Activated CD4-positive, alpha-beta memory T cell treated with anti-CD3 and anti-CD28 coated beads for 36 hours (primary cell): Measurements from ENCODE around the gene EFNA2. TPM values are rescaled to one million over a fixed set of nuclear protein-coding genes. Genes with fewer than 3 reads are reported as not detected.

Experiments used
- CTCF ChIA-PET: fragments of 350-600 bp; sonication (Branson Sonifier 250); formaldehyde crosslinking; loops from one replicate; lab custom pipeline; 2021; ENCODE audit warnings: antibody characterized with exemption, inconsistent platforms; lab: Charles Lee
- POLR2A ChIA-PET: fragments of 350-600 bp; sonication (Branson Sonifier 250); formaldehyde crosslinking; loops from one replicate; lab custom pipeline; 2021; ENCODE audit warnings: antibody characterized with exemption; lab: Charles Lee
- DNase-seq: peaks from one replicate; pipeline ENCODE4 v3.0.0-alpha.2; 2020
- H3K27ac Mint-ChIP-seq: one replicate; pipeline ENCODE4 v1.8.0; 2021; ENCODE audit warnings: mixed read lengths
- H3K27me3 Mint-ChIP-seq: one replicate; pipeline ENCODE4 v1.8.0; 2021; ENCODE audit warnings: mixed read lengths
- H3K36me3 Mint-ChIP-seq: one replicate; pipeline ENCODE4 v1.8.0; 2021; ENCODE audit warnings: mixed read lengths
- H3K4me1 Mint-ChIP-seq: one replicate; pipeline ENCODE4 v1.8.0; 2021; ENCODE audit warnings: low read depth, mixed read lengths
- H3K4me3 Mint-ChIP-seq: one replicate; pipeline ENCODE4 v1.8.0; 2021; ENCODE audit warnings: mild to moderate bottlenecking, mixed read lengths
- H3K9me3 Mint-ChIP-seq: one replicate; pipeline ENCODE4 v1.8.0; 2021; ENCODE audit warnings: mixed read lengths
- intact Hi-C: fragments of 100-400 bp; cut with micrococcal nuclease; formaldehyde crosslinking; loops from one replicate; pipeline ENCODE4 v1.15.1; 2023
- total RNA-seq, 2 experiments: library from RNA; stranded (reverse); gene quantifications; one replicate each; pipeline ENCODE4 v1.2.3, GENCODE V29; 2021

Gene EFNA2
- not detected for total RNA-seq

GRCh38 chr19:1285737-1286360 lies at the start of gene EFNA2:
Gene EFNA2, plus strand, starts transcription at chr19:1285873. Its CDS starts 296 bp downstream, at chr19:1286169.
- ChIA-PET CTCF (no interaction called here), POLR2A (no interaction called here)
- intact Hi-C loops, result no loop called here
- peaks cover 10% of the 10 kb centered on the region for H3K4me1 Mint-ChIP-seq
- DNase-seq, result no peak
- no peaks in the 10 kb centered on the region for H3K36me3 Mint-ChIP-seq
- peaks cover 25% of the 10 kb centered on the region for H3K27me3 Mint-ChIP-seq
- H3K4me3 Mint-ChIP-seq, result no peak within 1 kb of the TSS
- no peak within 1 kb of the TSS for H3K27ac Mint-ChIP-seq
- H3K9me3 Mint-ChIP-seq, result no peaks in the 10 kb centered on the region

- CTCF ChIA-PET, result no interaction called here
- Mint-ChIP-seq H3K4me1 (peaks cover 19% of the 10 kb centered on the region), H3K4me3 (no peak overlapping the region), H3K36me3 (no peaks in the 10 kb centered on the region), H3K9me3 (no peaks in the 10 kb centered on the region), H3K27me3 (peaks cover 9% of the 10 kb centered on the region), H3K27ac (no peak overlapping the region)
- intact Hi-C loops, result no loop called here
- POLR2A ChIA-PET, result no interaction called here
- DNase-seq, result no peak
Measured at GRCh38 chr19:1236576-1236975, 49.1 kb upstream of the EFNA2 start.

GRCh38 chr19:1237027-1237659 lies 48.5 kb upstream of the EFNA2 start:
- H3K4me1 Mint-ChIP-seq, result peaks cover 19% of the 10 kb centered on the region
- H3K27me3 Mint-ChIP-seq, result peaks cover 9% of the 10 kb centered on the region
- DNase-seq, result no peak
- no peaks in the 10 kb centered on the region for H3K9me3 Mint-ChIP-seq
- no peak overlapping the region for H3K27ac Mint-ChIP-seq
- POLR2A ChIA-PET, result no interaction called here
- H3K36me3 Mint-ChIP-seq, result no peaks in the 10 kb centered on the region
- intact Hi-C loops, result no loop called here
- CTCF ChIA-PET, result no interaction called here
- H3K4me3 Mint-ChIP-seq, result peak overlapping the region; percentile 55

- Mint-ChIP-seq H3K27ac (peak within 1 kb of the TSS; percentile 33), H3K36me3 (no peaks in the 10 kb centered on the region), H3K27me3 (peaks cover 9% of the 10 kb centered on the region), H3K4me1 (peaks cover 23% of the 10 kb centered on the region), H3K9me3 (no peaks in the 10 kb centered on the region), H3K4me3 (peak within 1 kb of the TSS; percentile 64)
- ChIA-PET POLR2A (interaction anchor here (0.7 to 1.4 kb wide), 2 partner anchors 31 to 124 kb away, joined by 3 to 5 read pairs; partner anchors contain the start of gene CIRBP), CTCF (no interaction called here)
- intact Hi-C loops, result no loop called here
- DNase-seq, result peak; percentile 38
Measured at GRCh38 chr19:1237754-1238368, 47.8 kb upstream of the EFNA2 start, which contains the start of gene CBARP. Gene CBARP, minus strand, starts transcription at chr19:1238005. Its CDS starts 1,905 bp downstream, at chr19:1236100.

- no peaks in the 10 kb centered on the region for H3K36me3 Mint-ChIP-seq
- H3K4me3 Mint-ChIP-seq, result peak overlapping the region; percentile 64
- H3K27me3 Mint-ChIP-seq, result peaks cover 9% of the 10 kb centered on the region
- POLR2A ChIA-PET, result interaction anchor here (0.5 to 1.4 kb wide), 3 partner anchors 30 to 424 kb away, joined by 3 to 5 read pairs (median 3); partner anchors contain the start of gene CIRBP
- peaks cover 29% of the 10 kb centered on the region for H3K4me1 Mint-ChIP-seq
- H3K9me3 Mint-ChIP-seq, result no peaks in the 10 kb centered on the region
- DNase-seq, result no peak
- intact Hi-C loops, result no loop called here
- H3K27ac Mint-ChIP-seq, result peak overlapping the region; percentile 33
- CTCF ChIA-PET, result interaction anchor here (1.1 to 1.2 kb wide), 2 partner anchors 15 to 221 kb away, joined by 3 to 4 read pairs; no protein-coding TSS in a partner anchor
Measured at GRCh38 chr19:1238369-1239303, 47.0 kb upstream of the EFNA2 start.

- no peaks in the 10 kb centered on the region for H3K36me3 Mint-ChIP-seq
- H3K27ac Mint-ChIP-seq, result no peak overlapping the region
- DNase-seq, result no peak
- H3K4me3 Mint-ChIP-seq, result peak overlapping the region; percentile 64
- H3K4me1 Mint-ChIP-seq, result peaks cover 31% of the 10 kb centered on the region
- intact Hi-C loops, result no loop called here
- CTCF ChIA-PET, result interaction anchor here (1.1 to 8.1 kb wide), 3 partner anchors 16 to 222 kb away, joined by 3 to 649 read pairs (median 4); partner anchors contain the start of gene CIRBP
- POLR2A ChIA-PET, result interaction anchor here (1.4 kb wide), 1 partner anchor 30 kb away, joined by 5 read pairs; the partner anchor contains the start of gene CIRBP
- peaks cover 9% of the 10 kb centered on the region for H3K27me3 Mint-ChIP-seq
- no peaks in the 10 kb centered on the region for H3K9me3 Mint-ChIP-seq
Measured at GRCh38 chr19:1239420-1239795, 46.3 kb upstream of the EFNA2 start.

GRCh38 chr19:1239796-1240737 lies 45.6 kb upstream of the EFNA2 start:
- intact Hi-C loops, result loop anchor here (2.0 to 5.0 kb wide), 5 partner anchors 107 to 319 kb away; partner anchors contain the start of genes GPX4, GRIN3B, RNU6-2 and TMEM259
- peak; percentile 94 for DNase-seq
- ChIA-PET POLR2A (interaction anchor here (1.1 to 2.7 kb wide), 2 partner anchors 26 to 29 kb away, joined by 4 to 10 read pairs; partner anchors contain the start of gene CIRBP), CTCF (interaction anchor here (0.7 to 8.1 kb wide), 10 partner anchors 21 to 256 kb away, joined by 3 to 649 read pairs (median 4); partner anchors contain the start of genes ARHGAP45, CIRBP, GRIN3B and WDR18)
- H3K9me3 Mint-ChIP-seq, result no peaks in the 10 kb centered on the region
- peaks cover 37% of the 10 kb centered on the region for H3K4me1 Mint-ChIP-seq
- H3K27me3 Mint-ChIP-seq, result peaks cover 9% of the 10 kb centered on the region
- H3K27ac Mint-ChIP-seq, result no peak overlapping the region
- H3K4me3 Mint-ChIP-seq, result no peak overlapping the region
- no peaks in the 10 kb centered on the region for H3K36me3 Mint-ChIP-seq

- no peak for DNase-seq
- intact Hi-C loops, result loop anchor here (2.0 to 5.0 kb wide), 5 partner anchors 108 to 320 kb away; partner anchors contain the start of genes GPX4, GRIN3B, RNU6-2 and TMEM259
- Mint-ChIP-seq H3K9me3 (no peaks in the 10 kb centered on the region), H3K4me3 (peak overlapping the region; percentile 73), H3K27ac (no peak overlapping the region), H3K4me1 (peaks cover 37% of the 10 kb centered on the region), H3K27me3 (peaks cover 9% of the 10 kb centered on the region), H3K36me3 (no peaks in the 10 kb centered on the region)
- ChIA-PET CTCF (interaction anchor here (0.6 to 8.1 kb wide), 14 partner anchors 20 to 257 kb away, joined by 3 to 649 read pairs (median 4); partner anchors contain the start of genes ARHGAP45, CIRBP, GRIN3B and WDR18), POLR2A (interaction anchor here (0.8 to 2.7 kb wide), 3 partner anchors 27 to 32 kb away, joined by 3 to 10 read pairs (median 4); partner anchors contain the start of gene CIRBP)
Measured at GRCh38 chr19:1240925-1241324, 44.7 kb upstream of the EFNA2 start.

GRCh38 chr19:1241417-1242095 lies 44.1 kb upstream of the EFNA2 start, which contains the start of gene ATP5F1D:
Gene ATP5F1D, plus strand, starts transcription at chr19:1241751. Its CDS starts 100 bp downstream, at chr19:1241851.
- peak within 1 kb of the TSS; percentile 91 for H3K4me3 Mint-ChIP-seq
- no peaks in the 10 kb centered on the region for H3K36me3 Mint-ChIP-seq
- peak within 1 kb of the TSS; percentile 80 for H3K27ac Mint-ChIP-seq
- no peaks in the 10 kb centered on the region for H3K9me3 Mint-ChIP-seq
- intact Hi-C loops, result loop anchor here (2.0 to 5.0 kb wide), 5 partner anchors 109 to 321 kb away; partner anchors contain the start of genes GPX4, GRIN3B, RNU6-2 and TMEM259
- POLR2A ChIA-PET, result interaction anchor here (0.8 to 2.7 kb wide), 3 partner anchors 28 to 31 kb away, joined by 3 to 10 read pairs (median 4); partner anchors contain the start of gene CIRBP
- DNase-seq, result peak; percentile 96
- CTCF ChIA-PET, result interaction anchor here (0.6 to 8.1 kb wide), 10 partner anchors 20 to 257 kb away, joined by 3 to 649 read pairs (median 4); partner anchors contain the start of genes CIRBP and WDR18
- peaks cover 9% of the 10 kb centered on the region for H3K27me3 Mint-ChIP-seq
- peaks cover 37% of the 10 kb centered on the region for H3K4me1 Mint-ChIP-seq
